SU-DHL-6 (cell line): ENCODE data around the gene PFKL.

Source experiments
- CTCF ChIP-seq: fragments of 200-600 bp; sonication (generic); IDR thresholded peaks from one replicate; pipeline ENCODE4 v1.5.1; 2017; ENCODE audit warnings: antibody characterized with exemption, mild to moderate bottlenecking, low read length, moderate library complexity; ENCODE audit not compliant: insufficient read depth, poor library complexity, severe bottlenecking
- EZH2phosphoT487 ChIP-seq: fragments of 200-600 bp; sonication (generic), shearing (Covaris generic); conservative IDR thresholded peaks from 2 replicates; pipeline ENCODE4 v1.6.1; 2018; ENCODE audit warnings: mild to moderate bottlenecking, antibody characterized with exemption, low read length, moderate library complexity, mixed read lengths

- TF ChIP-seq CTCF (no peak), EZH2phosphoT487 (no peak)
These were observed at the start of gene PFKL for GRCh38 chr21:44299458-44300261.
